ENCODE measurements around the gene HLCS. TPM values are rescaled to one million over a fixed set of nuclear protein-coding genes. Genes with fewer than 3 reads are reported as not detected.

The HLCS gene
- total and polyA plus RNA-seq, 10 of the 15 experiments (the other 5 are each of a cell fraction or from before 2014, with no cell fraction given), result 1.5 to 12.7 (median 9.6) TPM

DNA sequence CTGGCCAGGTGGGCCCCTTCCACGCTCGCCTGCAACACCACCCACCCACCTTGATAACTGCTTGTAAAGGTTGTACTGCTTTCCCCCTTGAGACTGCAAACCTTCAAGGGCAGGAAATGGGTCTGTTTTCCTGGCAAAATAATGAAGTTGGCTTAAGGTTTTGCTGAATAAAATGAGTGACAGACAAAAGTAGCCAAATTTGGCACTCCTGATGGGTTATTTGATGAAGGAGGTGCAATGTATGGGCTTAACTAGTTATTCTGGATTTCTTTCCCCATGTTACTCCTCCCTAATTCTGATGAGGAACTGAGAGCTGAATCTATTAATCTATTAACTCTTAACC is 14.6 kb upstream of the HLCS start:
- ATAC-seq (no peak; the same call in 2 of the 3 replicates), DNase-seq (ENCODE audit: low read depth, low spot score) (no peak), FAIRE-seq (no peak)
- WGBS (ENCODE audit: insufficient coverage, insufficient replicate concordance, low lambda C conversion rate, missing lambda C conversion rate), result 0% methylated on average over 2 of the region's 2 CpGs
- peak overlapping the region; percentile 73 for H2AFZ ChIP-seq (ENCODE audit: control insufficient read depth, low read depth, low read length)
- H3K4me2 ChIP-seq (ENCODE audit: control insufficient read depth, insufficient read depth), result peak overlapping the region; percentile 91
- no TSS peak for BruUV-seq (replicated peaks)
- ChIA-PET SMC1A (ENCODE audit: uncharacterized antibody, unreplicated experiment) (no interaction called here), CTCF (interaction anchor here (2.0 kb wide), 1 partner anchor 29 kb away, joined by 7 read pairs; no protein-coding TSS in a partner anchor), RAD21 (ENCODE audit: unreplicated experiment) (no interaction called here), POLR2A (interaction anchor here (0.6 kb wide), 1 partner anchor 840 kb away, joined by 4 read pairs; no protein-coding TSS in a partner anchor)
- no peaks in the 10 kb centered on the region for H3K27me3 ChIP-seq (replicated peaks in 1 of 2; ENCODE audit: control insufficient read depth in 2 of 2, insufficient read depth in 2 of 2, low read length in 1 of 2)
- H3K79me2 ChIP-seq (ENCODE audit: control insufficient read depth, insufficient read depth, low read length), result no peaks in the 10 kb centered on the region
- H3K27ac ChIP-seq (ENCODE audit: control insufficient read depth, insufficient read depth), result no peak overlapping the region
- H3K4me3 ChIP-seq, result peak overlapping the region; percentile 47; the same call in 1 of the 2 replicates
- no peaks in the 10 kb centered on the region for H3K36me3 ChIP-seq (ENCODE audit: control insufficient read depth in 2 of 2, insufficient read depth in 2 of 2, low read length in 1 of 2)
- peaks cover 15% of the 10 kb centered on the region for H3K4me1 ChIP-seq (ENCODE audit: control insufficient read depth, insufficient read depth, low read length)
- H3K9me3 ChIP-seq (replicated peaks; ENCODE audit: control insufficient read depth, insufficient read depth, low read length), result no peaks in the 10 kb centered on the region
- H3K9ac ChIP-seq (ENCODE audit: control insufficient read depth, insufficient read depth, low read length), result peak overlapping the region; percentile 28
- no peaks in the 10 kb centered on the region for H4K20me1 ChIP-seq (ENCODE audit: control insufficient read depth, insufficient read depth)
- intact Hi-C loops (cut with micrococcal nuclease; ENCODE audit: unreplicated experiment) (loop anchor here (10.0 kb wide), 1 partner anchor 384 kb away; the partner anchor contains the start of gene DYRK1A), in situ Hi-C loops (cut with MboI) (no loop called here)
- TF ChIP-seq JUNB (IDR thresholded peaks at IDR 0.05) (no peak), HDGF (IDR thresholded peaks at IDR 0.05) (0 out of 2 replicates have a peak, but pooled peaks have one; percentile 68), FOS (IDR thresholded peaks at IDR 0.05; ENCODE audit: borderline replicate concordance, extremely low read depth, insufficient read length) (no peak), TCF7 (IDR thresholded peaks at IDR 0.05; ENCODE audit: borderline replicate concordance) (no peak), SIX5 (IDR thresholded peaks at IDR 0.05; ENCODE audit: low read depth, low read length, severe bottlenecking) (no peak), ZNF384 (IDR thresholded peaks at IDR 0.05; ENCODE audit: borderline replicate concordance, low read depth, low read length) (peak; percentile 35; the same call in 1 of the 2 replicates), EGR1 (IDR thresholded peaks at IDR 0.05; ENCODE audit: borderline replicate concordance in 1 of 2, low read depth in 2 of 2, low read length in 2 of 2) (no peak)
- TF ChIP-seq, protein P1, sequence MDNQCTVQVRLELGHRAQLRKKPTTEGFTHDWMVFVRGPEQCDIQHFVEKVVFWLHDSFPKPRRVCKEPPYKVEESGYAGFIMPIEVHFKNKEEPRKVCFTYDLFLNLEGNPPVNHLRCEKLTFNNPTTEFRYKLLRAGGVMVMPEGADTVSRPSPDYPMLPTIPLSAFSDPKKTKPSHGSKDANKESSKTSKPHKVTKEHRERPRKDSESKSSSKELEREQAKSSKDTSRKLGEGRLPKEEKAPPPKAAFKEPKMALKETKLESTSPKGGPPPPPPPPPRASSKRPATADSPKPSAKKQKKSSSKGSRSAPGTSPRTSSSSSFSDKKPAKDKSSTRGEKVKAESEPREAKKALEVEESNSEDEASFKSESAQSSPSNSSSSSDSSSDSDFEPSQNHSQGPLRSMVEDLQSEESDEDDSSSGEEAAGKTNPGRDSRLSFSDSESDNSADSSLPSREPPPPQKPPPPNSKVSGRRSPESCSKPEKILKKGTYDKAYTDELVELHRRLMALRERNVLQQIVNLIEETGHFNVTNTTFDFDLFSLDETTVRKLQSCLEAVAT (IDR thresholded peaks at IDR 0.05), result peak; percentile 87
- TF ChIP-seq, protein P2, sequence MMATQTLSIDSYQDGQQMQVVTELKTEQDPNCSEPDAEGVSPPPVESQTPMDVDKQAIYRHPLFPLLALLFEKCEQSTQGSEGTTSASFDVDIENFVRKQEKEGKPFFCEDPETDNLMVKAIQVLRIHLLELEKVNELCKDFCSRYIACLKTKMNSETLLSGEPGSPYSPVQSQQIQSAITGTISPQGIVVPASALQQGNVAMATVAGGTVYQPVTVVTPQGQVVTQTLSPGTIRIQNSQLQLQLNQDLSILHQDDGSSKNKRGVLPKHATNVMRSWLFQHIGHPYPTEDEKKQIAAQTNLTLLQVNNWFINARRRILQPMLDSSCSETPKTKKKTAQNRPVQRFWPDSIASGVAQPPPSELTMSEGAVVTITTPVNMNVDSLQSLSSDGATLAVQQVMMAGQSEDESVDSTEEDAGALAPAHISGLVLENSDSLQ (IDR thresholded peaks at IDR 0.05), result peak; percentile 35; the same call in 1 of the 2 replicates

Measured in GM12878 (cell line).